Stimulated activated CD4-positive, alpha-beta T cell treated with anti-CD3 and anti-CD28 coated beads, Interleukin-1b, Interleukin-23, amount 100 ng/mL, for 24 hours (primary cell): ENCODE measurements around the gene LYZL2.
"Not testable (repeated sequence)": the region's sequence is repeated elsewhere in the genome, so short reads cannot be mapped to it uniquely, and the experiment has no call there.

Source experiments
- DNase-seq, 4 experiments: peaks; one replicate each; pipeline ENCODE4 v3.0.0-alpha.2; 2020; ENCODE audit warnings: low read depth in 4 of 4, low spot score in 1 of 4

Gene LYZL2

DNA sequence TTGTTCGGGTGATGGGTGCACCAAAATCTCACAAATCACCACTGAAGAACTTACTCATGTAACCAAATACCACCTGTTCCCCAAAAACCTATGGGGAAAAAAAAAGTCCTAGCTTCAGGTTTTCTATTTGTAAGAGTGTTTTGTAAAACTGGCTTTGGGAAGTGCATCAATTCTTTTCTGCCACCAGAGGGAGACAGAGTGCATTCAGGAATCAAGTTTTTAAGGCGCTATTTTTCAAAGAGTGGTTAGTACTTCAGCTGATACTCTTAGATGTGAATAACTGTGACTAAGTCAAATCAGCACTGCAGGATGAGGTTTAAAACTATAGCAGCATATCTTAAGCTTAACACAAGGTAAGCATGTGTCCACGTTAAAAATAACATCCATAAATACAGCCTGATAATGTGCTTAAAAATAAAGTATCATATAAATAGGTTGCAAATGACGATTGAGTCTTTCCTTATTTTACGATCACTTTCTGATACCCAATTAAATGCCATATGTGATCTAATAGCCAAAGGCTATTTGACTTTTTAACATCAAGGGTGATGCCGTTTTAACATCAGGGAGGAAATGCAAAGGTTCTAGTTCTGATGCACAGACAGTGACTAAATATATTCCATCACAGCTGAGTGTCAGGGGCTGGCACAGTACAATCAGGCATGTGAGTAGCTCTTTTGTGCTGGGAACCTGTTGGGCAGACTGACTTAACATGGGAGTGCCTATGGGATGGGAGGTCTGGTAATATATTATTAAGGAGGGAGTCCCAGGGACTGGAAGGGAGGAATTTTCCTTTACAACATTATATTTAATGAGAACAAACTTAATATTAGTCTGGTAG is 10.6 kb upstream of the LYZL2 start:
- DNase-seq, result no peak

DNA sequence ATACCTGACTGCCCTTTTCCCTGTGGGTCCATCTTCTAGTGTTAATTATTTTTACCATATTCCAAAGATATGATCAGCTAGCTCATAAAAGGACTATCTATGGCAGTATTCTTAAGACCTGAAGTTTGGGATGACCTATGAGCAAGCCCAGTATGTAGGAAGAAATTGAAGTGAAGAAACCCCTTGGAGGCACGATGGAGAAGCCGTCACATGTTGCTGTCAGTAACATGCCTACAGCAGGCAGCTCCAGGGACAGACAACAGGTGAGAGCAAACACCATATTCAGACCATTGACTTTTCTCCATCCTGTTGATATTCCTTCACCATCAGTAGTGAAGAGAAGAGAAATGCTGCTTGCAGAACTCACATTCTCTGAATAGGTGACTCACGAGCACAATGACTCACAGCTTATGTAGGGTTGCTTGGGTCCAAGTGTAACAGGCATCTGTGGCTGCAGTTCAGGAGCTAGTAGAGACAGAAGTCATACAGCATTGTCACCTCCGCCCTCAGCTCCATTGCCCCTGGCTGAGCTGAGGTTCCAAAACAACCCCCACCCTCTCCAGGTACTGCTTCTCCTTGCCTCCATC is 8.4 kb upstream of the LYZL2 start:
- DNase-seq, result no peak

DNA sequence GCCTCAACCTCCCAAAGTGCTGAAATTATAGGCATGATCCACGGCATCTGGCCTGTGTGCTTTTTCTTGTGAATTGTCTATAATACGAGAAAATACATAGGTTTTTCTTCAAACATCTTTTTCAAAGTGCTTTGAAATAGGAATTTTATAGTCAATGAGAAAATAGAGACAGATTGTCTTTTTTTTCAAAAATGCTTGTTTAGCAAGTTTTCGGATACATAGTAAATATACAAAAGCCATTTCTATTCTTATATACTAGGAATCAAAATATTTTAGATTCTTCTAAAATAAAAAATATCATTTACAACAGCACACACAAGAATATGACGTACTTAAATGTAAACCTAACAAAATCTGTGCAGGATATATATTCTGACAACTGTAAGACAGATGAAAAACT is 1.6 kb upstream of the LYZL2 start:
- DNase-seq, result no peak

DNA sequence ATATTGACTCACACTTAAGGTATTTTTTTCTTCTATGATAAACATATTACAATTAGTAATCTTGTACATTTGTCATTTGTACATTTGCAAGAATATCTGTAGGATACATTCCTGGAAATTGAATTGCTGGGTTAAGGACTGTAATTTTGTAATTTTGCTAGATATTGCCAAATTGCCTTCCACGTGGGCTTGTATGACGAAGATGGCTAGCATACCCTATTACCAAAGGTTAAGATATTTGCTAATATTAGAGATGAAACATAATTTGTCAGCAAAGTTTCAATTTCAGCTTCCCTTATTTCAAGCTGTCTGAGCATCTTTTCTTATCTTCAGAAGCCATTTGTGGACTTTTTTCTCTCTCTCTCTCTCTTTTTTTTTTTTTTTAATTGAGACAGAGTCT is 1.0 kb upstream of the LYZL2 start:
- DNase-seq, result no peak

DNA sequence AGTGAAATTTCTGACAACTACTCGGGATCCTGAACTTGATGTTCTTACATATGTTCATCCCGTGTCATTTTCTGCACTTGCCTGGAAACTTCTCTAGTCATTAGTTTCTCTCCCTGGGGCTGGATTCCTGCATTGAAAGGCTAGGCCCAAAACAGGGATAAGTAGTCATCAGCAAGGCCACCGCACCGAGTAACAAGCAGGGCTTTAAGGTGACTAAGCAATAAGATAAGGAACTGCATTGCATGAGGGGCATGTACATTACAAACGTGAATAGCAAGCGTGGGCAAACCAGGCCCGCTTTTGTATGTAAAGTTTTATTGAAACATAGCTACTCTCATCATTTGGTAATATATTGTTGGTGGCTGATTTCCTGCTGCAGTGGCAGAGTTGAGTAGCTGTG is 977 bp downstream of the LYZL2 start:
- DNase-seq, result not testable (repeated sequence)

DNA sequence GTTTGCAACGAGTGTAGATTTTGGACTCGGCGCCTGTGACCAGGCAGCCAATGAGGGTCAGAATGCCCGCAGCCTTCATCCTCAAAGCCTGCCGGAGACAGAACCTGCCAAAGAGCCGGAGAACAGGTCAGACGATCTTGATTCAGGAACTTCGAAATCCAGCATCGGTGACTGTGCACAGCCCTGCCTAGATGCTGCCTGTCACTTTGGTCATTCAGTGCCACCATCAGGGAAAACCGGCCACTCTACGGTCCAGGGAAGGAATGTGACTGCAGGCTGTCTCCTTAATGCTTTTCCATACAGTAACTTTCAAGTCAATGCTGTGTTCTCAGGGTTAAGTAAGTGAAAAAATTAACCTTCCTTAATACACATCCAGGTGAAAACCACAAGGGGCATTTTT is 2.7 kb downstream of the LYZL2 start:
- not testable (repeated sequence) for DNase-seq

DNA sequence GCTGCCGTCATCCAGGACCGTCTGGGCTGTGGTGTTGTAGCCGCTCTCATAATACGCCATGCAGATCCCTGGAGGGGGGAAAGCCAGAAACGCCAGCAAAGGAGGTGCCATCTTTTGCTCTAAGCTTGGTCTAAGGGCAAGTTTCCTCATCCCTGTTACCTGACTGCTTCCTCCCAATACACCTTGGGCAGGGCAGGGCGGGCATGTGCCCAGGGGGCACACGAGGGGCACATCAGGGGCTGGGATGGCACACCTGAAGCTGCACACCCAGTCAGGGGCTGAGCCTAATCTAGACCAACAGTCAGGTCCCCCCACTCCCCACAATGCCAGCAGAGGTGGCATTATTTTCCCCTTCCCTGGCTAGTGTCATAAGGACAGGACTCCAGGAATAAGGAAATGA is 3.4 kb downstream of the LYZL2 start:
- not testable (repeated sequence) for DNase-seq

DNA sequence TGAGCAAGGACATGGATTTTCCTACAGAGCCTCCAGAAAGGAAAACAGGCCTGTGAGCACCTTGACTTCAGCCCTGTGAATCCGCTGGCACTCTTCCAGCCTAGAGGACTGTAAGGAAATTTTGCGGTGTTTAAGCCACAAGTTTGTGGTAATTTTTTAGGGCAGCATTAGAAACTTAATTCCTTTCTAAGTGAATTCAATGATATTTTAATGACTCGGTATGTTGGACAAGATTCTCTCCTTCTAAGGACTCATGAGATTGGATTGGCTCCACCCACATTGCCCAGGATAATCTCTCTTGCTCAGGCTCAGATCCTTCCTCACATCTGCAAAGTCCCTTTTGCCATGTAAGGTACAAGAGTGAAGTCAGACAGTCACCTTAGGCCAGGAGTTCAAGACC is 4.5 kb downstream of the LYZL2 start:
- DNase-seq, result no peak

DNA sequence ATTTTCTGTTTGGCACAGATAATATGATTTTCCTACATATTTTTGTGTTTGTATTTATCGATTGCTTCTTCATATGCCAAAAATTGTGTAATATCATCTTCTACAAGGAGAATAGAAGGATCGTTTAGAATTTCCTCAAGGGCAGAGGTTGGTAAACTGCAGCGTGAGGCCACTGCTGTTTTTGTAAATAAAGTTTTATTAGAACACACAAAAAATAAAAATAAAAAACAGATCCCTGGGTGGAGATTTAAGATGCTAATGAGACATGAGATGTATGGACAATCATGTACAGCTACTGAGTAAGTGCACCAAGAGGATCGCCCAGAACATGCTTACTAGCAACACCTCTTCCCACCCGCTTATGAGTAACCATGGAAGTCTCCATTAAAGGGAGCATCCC is 9.6 kb downstream of the LYZL2 start:
- no peak for DNase-seq

DNA sequence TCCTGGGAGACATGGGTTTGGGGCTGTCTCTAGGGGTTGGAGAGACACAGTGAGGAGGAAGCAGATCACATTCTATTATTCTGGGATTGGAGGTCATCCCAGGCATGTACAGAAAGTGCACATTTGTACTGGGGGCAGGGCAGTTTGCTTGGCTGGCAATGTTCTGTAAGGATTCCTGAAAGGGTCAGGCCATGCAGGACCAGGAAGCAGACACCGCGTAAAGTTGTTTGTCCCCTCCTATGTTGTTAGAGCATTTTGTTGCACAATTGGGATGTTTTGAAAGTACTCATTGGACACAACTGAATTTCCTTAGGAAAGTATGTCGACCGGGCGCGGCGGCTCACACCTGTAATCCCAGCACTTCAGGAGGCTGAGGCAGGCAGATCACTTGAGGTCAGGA is 12.5 kb downstream of the LYZL2 start:
- DNase-seq, result no peak

DNA sequence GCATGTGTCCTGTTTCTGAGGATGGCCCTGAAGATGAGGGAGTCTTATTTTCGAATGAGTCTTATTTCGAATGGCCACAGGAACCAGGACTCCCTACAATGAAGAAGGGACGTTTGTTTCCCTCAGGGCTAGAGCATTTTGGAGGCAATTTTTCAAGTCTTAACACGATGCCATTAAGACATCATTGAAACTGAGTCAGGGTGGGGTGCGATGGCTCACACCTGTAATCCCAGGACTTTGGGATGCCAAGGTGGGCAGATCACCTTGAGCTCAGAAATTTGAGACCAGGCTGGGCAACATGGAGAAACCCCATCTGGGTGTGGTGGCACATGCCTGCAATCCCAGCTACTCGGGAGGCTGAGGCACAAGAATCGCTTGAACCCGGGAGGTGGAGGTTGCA is 18.5 kb downstream of the LYZL2 start:
- not testable (repeated sequence) for DNase-seq

DNA sequence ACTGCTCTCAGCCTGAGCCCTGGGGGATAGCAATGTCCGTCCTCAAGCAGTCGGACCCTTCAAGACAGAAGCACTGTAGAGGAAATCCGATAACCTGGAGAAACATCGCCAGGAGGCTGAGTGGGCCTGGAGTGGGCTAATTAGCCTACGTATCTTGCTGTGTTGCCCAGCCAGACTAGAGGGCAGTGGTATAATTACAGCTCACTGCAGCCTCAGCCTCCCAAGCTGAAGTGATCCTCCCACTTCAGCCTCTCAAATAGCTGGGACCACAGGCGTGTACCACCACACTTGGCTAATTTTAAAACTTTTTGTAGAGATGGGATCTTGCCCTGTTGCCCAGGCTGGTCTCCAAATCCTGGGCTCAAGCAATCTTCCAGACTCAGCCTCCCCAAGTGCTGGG is 21.7 kb downstream of the LYZL2 start:
- no peak for DNase-seq

DNA sequence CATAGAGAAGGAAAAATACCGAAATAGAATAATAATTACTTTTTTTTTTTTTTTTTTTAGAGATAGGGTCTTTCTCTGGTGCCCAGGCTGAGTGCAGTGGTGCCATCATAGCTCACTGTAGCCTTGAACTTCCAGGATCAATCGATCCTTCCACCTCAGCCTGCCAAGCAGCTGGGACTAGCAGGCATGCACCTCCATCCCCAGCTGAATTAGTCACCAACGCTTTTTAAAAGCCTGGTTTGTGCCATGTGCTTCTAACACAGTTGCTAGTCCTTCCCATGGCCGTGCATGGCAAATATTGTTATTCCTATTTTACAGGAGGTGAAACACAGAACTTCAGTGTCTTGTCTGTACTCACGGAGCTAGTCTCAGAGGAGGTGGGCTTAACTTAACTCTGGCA is 23.2 kb downstream of the LYZL2 start:
- DNase-seq, result no peak

DNA sequence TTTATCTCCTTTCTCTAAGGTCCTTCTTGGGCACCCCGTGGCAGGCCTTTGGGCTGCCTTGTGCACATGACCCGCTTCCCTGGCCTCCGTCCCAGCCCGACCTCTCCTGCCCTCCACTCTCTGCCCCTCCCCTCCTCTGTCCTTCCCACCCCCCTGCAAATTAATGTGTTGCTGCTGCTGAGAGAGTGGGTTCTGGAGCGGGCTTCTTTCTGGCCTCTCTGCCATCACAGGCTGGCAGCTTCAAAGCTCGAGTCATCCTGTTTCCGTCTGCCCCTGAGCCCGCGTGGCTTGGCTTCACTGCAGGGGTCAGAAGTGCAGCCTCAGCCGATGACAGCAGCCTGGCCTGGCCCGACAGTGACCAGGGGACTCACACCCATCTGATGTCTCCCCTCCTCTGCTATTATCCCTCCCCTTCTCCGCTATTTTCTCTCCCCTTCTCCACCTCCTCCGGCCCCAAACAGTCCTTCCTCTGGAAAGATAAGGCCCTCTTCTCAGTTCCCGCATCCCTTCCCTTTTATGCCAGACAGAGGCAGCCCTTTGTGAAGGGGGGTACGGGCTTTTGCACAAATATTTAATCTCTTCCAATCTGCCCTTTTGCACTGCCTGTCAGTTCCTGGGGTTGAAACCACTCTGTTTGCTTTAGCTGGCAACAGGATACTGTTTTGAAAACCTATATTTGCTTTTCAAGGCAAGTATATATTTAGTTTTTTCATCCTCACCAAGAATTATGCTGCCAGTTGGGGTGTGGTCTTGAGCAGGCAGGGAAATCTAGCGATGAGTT is 24.0 kb downstream of the LYZL2 start:
- DNase-seq, result not testable (repeated sequence)

DNA sequence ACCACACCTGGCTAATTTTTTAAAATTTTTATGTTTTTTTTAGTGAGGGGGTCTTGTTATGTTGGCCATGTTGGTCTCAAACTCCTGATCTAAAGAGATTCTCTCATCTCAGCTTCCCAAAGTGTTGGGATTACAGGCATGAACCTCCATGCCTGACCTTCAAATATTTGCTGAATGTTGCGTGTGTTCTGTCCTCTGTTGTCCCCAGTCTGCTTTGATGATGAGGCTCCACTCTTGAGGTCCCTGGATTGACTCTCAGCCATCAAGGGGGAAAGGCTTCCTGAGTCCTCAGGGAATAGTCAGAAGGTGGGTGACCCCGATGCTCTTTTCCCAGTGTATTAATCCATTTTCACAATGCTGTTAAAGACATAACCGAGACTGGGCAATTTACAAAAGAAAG is 26.0 kb downstream of the LYZL2 start:
- no peak for DNase-seq

DNA sequence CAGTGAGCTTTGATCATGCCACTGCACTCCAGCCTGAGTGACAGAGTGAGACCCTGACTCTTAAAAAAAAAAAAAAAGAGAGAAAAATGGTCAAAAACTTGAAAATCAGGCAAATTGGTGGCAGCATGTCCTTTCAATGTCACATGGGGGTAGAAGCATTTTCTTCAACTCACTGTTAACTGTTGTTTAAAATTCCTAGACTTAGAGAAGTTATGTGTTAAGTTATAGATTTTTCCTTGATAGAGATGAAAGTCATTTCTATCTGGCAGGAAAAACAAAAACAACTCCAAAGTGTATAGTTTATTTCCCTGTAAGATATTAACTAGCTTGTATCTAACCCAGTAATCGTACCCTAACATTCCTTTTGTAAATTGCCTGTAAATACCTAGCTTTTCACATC is 26.8 kb downstream of the LYZL2 start:
- no peak for DNase-seq

DNA sequence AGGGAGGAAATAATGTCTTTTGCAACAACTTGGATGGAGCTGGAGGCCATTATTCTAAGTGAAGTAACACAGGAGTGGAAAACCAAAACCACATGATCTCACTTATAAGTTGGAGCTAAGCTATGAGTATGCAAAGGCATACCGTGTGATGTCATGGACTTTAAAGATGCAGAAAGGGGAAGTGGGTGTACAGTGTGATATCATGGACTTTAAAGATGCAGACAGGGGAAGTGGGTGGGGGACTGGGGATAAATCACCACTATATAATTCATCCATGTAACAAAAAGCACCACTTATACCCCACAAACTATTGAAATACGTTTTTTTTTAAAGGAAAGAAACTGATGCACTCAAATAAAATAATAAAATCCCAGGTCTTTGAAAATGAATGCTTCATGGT is 29.5 kb downstream of the LYZL2 start:
- no peak for DNase-seq

DNA sequence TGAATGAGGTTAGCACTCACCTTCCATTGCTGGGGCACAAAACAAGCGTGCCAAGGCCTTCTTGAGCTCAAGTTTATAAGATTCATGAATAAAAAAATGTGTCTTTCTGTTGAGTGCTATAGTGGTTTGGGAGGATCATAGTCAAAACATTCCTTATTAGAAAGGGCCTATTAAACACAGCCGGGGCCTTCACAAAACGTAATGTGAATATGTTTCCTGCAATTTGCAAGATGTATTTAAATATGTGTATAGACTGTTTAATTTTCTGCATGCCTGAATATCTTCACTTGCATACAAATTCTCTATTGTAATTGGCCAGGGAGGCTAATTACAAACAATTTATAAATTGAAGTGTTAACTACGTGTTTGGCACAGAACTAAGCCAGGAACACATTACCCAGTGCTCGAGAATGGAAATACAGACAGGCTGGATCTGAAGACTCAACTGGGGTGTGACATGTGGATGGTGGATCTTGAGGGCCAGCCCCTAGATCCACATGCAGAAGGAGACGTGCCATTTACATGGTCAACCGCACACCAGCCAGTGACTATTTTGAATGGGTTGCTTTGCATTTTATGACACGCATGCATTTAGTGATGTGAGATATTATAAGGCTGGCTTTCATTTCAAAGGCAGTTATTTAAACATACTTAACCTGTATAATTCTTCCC is 31.3 kb downstream of the LYZL2 start:
- DNase-seq, result no peak

DNA sequence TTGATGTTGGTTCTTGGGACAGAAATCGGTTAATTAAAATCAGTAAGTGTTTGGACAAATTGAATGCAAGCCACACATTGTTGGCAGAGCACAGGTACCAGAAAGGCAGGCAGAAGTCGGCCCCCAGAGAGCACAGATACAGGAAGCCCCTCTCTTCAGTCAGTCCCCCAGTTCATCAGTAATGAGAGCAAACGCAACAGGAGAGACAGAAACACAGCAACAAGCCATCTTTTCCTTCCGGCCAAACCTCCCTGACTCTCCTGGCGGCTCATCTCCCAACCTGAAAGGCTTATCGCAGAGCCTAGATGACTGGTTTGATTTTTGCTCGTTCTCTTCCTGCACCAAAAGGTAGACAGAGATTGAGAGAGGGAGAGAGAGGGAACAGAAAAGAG is 32.1 kb downstream of the LYZL2 start:
- not testable (repeated sequence) for DNase-seq

DNA sequence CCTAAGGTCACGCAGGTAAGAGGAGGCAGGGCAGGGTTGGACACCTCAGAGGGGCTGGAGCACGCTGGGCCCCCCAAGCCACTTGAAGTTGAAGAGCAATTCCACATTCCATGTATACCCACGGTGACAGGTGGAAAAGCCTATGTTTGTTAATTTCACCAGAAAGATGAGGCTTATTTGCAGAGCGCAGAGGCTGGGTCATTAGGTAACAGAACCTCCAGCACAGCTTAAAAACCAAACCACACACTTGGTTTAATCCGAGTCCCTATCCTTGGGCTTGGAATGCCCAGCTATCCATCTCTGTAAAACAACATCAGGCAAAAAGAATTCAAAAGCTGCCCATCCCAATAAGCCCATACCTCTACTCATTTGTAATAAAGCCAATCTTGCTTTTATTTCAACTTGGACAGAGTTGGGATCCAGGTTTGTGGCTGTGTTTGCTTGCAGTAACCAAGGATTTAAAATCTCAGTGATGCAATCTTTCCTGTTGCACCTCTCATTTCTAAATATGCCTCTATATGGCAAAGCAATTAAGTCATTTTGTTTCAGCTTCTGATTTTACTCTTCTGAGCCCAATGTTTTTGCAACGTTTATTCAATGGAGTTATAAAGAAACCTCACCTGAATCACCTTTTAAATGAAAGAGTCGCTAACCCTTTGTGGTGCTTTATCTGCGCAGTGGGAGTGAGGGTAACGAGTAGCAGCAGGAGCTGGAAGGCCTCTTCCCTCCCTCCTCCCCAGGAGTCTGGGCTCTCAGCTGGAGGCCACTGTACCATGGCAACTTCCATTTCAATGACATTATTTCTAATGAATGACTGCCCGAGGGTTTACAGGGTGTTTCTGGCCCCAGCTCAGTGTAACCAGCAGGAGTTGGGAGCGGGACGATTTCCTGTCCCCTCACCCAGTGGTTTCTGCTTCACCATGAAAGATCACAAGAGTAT is 32.8 kb downstream of the LYZL2 start:
- not testable (repeated sequence) for DNase-seq

DNA sequence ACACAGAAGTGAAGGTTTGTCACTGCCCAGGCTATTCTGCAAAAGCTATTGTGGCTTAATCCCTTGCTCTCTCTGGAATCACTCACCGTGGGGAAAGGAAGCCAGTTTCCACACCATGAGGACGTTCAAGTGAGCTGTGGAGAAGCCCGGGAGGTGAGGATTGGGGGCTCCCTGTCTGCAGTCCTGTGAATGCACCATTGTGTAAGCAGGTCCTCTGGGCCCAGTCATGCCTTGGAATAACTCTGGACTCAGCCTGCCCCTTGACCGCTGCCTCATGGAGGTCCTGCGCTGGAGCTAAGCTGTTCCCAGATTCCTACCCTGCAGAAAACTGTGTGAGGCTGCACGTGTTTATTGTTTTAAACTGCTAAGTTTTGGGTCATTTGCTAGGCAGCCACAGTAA is 33.5 kb downstream of the LYZL2 start:
- DNase-seq, result no peak
